Heart left ventricle (tissue), 13 donors: ENCODE results near the gene HOXB6.

ENCODE experiments used
- CTCF ChIP-seq, 12 donors: fragments of 200-600 bp; sonication (generic) in 4 of 12; IDR thresholded peaks; one replicate each; pipeline versions ENCODE4 v1.5.0 to v1.8.0; 2018 to 2022; ENCODE audit warnings: antibody characterized with exemption in 12 of 12, mild to moderate bottlenecking in 5 of 12
- POLR2A ChIP-seq, 2 donors: fragments of 450-650 bp; IDR thresholded peaks; one replicate each; pipeline ENCODE4 v1.6.1; 2017; ENCODE audit warnings: antibody characterized with exemption in 2 of 2, mild to moderate bottlenecking in 2 of 2, moderate library complexity in 2 of 2
- donor health status: ischemic (EF 13 %, LVEDD 7.1; RV severe dilation, severe dysfunction).
- donor health status: DM: no; HTN: yes; CAD: no.
- donor health status: DM: no; HTN: no; CAD: no.
- donor health status: ischemic (EF 25% LVEDD 6.9; RV normal size, moderate dysfunction).
- donor health status: ischemic (EF 25% LVEDD 5.7; RV mildly dilated, moderate dysfunction).
- donor health status: ischemic (EF 35%, LVEDD 5.7; RV mildly dilated, moderate dysfunction).
- donor health status: nonischemic (EF 11% LVEDD 7.7; RV severe dilation, severe dysfunction).
- donor health status: DM: yes; HTN: yes; CAD: no.
- donor health status: PGD.
- donor health status: ischemic (EF 29% LVEDD 5.4; RV normal size, mild dysfunction).
- donor health status: nonischemic (EF 23%, LVEDD 6.1; RV moderate dilation, normal function).

- TF ChIP-seq CTCF (IDR thresholded peaks at IDR 0.05), result no peak
- TF ChIP-seq POLR2A (IDR thresholded peaks at IDR 0.05), result no peak
Measured at GRCh38 chr17:48642059-48642842, 37.5 kb upstream of the HOXB6 start.
